Hepatic stellate cell (primary cell): ENCODE data around the gene UST.
"Not testable (repeated sequence)": the region's sequence is repeated elsewhere in the genome, so short reads cannot be mapped to it uniquely, and the experiment has no call there.

Experiments
- DNase-seq: peaks from one replicate; pipeline ENCODE4 v3.0.0; 2011; ENCODE audit warnings: low spot score

The UST gene

DNA sequence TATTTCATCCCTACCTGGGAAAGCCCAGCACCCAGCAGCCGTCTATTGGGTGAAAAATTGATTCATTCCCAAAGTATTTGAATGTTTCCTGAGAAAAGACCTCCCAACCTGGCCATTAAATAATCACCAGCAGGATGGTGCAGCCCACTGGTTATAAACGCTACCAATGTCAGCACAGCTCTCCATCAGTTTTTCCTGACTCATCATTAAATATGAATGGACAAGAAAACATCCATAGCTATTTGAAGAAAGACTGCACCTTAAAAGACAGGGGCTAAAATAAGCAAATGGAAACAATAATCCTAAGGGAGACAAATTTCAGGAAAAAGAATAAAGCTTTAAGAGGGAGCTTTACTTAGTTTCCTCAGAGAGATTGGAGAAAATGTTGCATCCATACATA is 261.9 kb downstream of the UST start:
- no peak for DNase-seq

DNA sequence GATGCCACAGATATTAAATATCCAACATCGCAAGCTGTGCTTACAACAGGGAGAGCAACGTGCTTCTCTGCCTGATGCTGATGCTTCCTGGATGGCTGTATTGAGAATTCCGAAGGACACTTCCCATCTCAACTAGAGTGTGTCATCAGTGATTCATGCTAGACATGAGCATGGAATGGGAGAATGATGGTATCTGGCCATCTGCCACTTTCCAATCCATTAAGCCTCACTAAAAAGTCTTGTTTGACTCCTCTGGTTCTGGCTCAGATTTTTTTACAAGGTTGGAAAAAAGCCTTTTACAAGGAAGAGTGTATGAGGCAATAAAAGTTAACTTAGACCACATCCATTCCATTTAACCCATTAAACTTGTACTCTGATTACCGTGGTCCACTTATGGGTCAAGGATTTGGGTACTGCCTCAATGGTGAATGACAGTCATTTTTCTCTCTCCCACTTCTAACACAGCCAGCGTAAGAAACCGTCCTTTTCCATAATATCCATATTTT is 265.3 kb downstream of the UST start:
- peak; percentile 85 for DNase-seq

GRCh38 chr6:149013586-149014344 is 266.9 kb downstream of the UST start:
- no peak for DNase-seq

GRCh38 chr6:149014631-149015534 is 268.1 kb downstream of the UST start:
- DNase-seq = no peak

GRCh38 chr6:149015535-149016525 is 269.0 kb downstream of the UST start:
- DNase-seq = no peak

- DNase-seq = no peak
Measured at GRCh38 chr6:149016716-149017115, 269.9 kb downstream of the UST start.

- no peak for DNase-seq
Measured at GRCh38 chr6:149020319-149020718, 273.5 kb downstream of the UST start.

DNA sequence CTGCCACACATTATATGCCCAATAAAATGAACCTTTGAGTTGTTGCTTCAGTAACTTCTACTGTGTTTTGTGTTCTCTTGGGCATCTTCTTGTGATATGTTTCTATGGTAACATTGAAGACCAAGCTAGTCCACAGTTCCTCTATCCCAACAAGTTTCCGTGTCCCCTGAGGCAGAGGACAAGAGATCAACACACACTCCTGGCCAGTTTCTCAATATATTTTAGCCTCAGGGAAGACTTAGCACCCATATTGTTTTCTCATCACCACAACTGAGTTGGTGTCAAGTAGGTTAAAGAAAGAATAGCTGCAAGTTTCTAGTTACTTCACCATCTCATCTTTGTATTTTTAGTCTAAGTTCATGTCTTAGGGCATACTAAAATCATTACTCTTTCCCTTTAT is 277.5 kb downstream of the UST start:
- DNase-seq = no peak

GRCh38 chr6:149025061-149025460 is 278.2 kb downstream of the UST start:
- no peak for DNase-seq

DNA sequence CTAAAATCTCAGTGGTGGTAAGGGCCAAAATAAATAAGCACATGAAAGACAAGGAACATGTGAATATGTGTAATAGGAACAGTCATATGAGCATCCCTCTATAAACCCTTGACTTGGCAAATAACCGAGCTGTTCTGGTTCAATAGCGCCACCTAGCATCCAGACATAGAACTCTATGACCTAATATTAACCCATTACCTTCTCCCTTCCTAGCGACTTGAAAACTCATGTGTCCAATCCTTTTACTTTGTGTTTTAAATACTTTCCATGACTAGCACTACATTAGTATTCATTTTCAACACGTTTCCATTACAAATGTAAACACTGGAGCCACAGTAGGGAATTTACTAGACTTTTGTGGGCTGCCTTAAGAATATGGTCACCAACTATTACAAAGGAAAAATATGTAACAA is 279.7 kb downstream of the UST start:
- DNase-seq = peak; percentile 70

GRCh38 chr6:149027484-149027883 is 280.7 kb downstream of the UST start:
- DNase-seq = no peak

- peak; percentile 53 for DNase-seq
Measured at GRCh38 chr6:149028767-149029405, 282.1 kb downstream of the UST start.

DNA sequence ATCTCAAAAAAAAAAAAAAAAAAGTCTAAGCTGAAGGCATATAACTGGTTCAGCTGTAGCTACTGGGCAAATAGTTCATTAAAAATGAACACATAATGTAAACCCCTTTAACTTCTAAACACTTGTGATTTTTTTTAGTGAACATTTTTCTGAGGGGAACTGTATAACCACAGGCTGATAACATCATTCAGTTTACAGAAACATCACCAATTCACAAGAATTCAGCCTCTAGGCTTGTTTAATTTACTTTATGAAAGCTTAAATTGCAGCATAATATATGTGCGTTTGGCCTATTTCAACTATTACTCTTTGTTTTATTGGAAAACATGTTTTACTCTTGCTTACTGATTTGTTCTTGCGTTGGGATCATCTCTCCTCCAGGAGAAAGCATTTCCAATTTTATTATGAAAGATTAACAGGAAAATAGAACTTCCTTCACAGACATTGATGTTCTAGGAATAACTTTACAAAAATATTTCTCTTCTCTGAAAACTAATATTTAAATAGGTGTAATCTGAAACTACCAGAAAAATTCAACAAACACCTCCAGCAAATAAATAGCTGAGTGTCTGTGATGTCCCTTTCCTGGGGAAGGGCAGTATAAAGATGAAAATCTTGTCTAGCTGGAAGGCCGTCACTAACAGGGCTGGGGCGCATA is 284.5 kb downstream of the UST start:
- no peak for DNase-seq

DNA sequence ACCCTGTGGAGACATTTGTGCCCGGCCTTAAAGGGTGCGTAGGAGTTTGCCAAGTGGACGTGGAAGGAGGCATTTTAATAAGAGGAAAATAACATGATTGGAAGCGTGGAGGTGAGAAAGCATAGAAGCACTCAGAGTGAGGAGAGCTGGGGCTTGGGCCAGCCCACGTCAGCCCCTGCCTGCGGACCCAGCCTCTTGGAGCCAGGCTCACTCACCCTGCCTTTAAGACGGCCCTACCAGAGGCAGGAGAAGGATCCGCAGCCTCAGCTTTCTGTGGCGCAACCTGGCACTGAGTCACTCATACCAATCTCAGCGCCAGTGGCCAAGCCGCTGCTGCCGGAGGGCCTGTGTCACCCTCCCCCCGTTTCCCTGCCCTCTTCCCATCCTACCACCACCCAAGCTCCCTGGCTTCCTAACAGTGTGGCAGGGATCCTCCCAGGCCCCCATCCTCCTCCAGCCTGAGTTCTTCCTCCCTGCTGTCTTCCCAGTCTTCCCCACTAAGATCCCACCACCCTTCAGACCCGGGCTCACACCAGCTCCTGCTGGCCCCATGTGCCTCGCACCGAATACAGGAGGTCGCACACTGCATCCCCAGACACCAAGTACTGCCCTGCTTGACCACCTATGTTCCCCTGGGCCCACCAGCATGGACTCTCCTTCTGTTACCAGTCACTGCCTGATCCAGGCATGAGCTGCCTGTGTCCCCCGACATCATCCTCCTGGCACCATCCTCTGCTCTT is 285.2 kb downstream of the UST start:
- DNase-seq = no peak

DNA sequence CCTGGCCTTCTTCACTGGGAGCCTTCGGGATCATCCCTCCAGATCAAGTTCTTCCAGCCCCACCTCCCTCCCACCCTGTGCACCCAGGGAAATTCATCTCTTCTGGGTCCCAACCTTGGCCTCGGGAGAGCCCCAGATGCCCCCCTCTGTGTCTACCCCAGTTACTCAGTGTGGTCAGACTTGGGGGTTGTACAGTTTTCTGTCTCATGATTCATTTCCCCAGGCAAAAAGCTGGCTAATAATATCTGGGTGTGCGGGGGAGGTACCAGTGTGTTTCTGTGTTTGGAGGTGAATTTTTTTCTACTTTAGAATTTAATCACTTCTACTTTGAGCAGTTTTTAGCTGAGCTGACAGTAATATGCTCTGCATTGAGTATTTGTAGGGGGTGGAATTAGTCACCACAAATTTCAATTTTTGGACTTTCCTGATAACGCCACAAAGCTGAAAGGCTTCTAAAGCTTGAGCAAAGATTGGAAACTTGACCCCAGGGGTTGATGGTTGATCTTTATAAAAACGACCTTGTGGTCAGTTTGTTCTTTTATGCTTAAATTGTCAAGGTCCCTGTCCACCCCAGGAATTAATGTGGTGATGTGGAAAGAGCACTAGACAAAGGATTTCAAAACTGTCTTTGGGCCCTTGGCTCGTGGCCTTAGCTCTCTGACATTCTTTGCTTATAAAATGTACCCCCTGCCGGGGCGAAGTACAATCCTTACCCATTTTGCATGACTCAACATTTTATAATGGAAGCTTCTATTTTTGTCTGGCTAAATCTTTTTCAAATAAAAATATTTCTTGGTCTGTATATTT is 286.0 kb downstream of the UST start:
- peak; percentile 64 for DNase-seq

GRCh38 chr6:149033454-149033853 is 286.6 kb downstream of the UST start:
- no peak for DNase-seq

- DNase-seq = no peak
Measured at GRCh38 chr6:149035766-149036165, 288.9 kb downstream of the UST start.

GRCh38 chr6:149037051-149037671 is 290.3 kb downstream of the UST start:
- DNase-seq = no peak

- DNase-seq = not testable (repeated sequence)
Measured at GRCh38 chr6:149039025-149039424, 292.2 kb downstream of the UST start.
